ENCODE measurements around the gene EIPR1. TPM values are rescaled to one million over a fixed set of nuclear protein-coding genes. Genes with fewer than 3 reads are reported as not detected.
"Not testable (repeated sequence)": the region's sequence is repeated elsewhere in the genome, so short reads cannot be mapped to it uniquely, and the experiment has no call there.

The EIPR1 gene
- total RNA-seq, 2 experiments from 2014 or later = 39.1 to 42.7 TPM

- ChIA-PET POLR2A (interaction anchor here (0.7 kb wide), 1 partner anchor 29 kb away, joined by 3 read pairs; no protein-coding TSS in a partner anchor), CTCF (no interaction called here)
Measured at GRCh38 chr2:3296182-3296972, 81.2 kb downstream of the EIPR1 start.

- POLR2A ChIA-PET = no interaction called here
- CTCF ChIA-PET = no interaction called here
Measured at GRCh38 chr2:3294493-3294892, 83.1 kb downstream of the EIPR1 start.

- POLR2A ChIA-PET = no interaction called here
- CTCF ChIA-PET = no interaction called here
Measured at GRCh38 chr2:3294069-3294468, 83.5 kb downstream of the EIPR1 start.

GRCh38 chr2:3293221-3293620 is 84.4 kb downstream of the EIPR1 start:
- ChIA-PET CTCF (no interaction called here), POLR2A (no interaction called here)

- POLR2A ChIA-PET = no interaction called here
- CTCF ChIA-PET = no interaction called here
Measured at GRCh38 chr2:3292416-3292815, 85.2 kb downstream of the EIPR1 start.

GRCh38 chr2:3291750-3292149 is 85.9 kb downstream of the EIPR1 start:
- POLR2A ChIA-PET = no interaction called here
- CTCF ChIA-PET = no interaction called here

- CTCF ChIA-PET = no interaction called here
- POLR2A ChIA-PET = no interaction called here
Measured at GRCh38 chr2:3291113-3291512, 86.5 kb downstream of the EIPR1 start.

DNA sequence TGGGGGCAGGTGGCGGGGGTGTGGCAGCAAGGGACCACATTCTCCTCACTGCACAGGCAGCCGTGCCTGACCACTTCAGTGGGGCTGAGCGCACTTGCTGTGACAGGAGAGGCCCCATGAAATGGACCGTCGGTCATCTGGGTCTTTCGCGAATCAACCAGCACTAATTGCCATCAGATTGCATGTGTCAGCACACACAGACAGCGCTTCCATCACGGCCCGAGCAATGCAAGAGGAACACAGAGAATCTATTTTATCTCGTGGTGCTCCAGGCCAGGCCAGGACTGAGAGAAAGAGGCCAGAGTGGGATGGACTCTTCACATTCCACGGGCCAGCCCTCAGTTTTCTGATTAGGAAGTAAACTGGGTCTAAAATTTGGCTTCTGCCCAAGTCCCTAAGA is 87.0 kb downstream of the EIPR1 start:
- ChIA-PET POLR2A (no interaction called here), CTCF (no interaction called here)

GRCh38 chr2:3289971-3290370 is 87.6 kb downstream of the EIPR1 start:
- CTCF ChIA-PET = no interaction called here
- POLR2A ChIA-PET = no interaction called here

DNA sequence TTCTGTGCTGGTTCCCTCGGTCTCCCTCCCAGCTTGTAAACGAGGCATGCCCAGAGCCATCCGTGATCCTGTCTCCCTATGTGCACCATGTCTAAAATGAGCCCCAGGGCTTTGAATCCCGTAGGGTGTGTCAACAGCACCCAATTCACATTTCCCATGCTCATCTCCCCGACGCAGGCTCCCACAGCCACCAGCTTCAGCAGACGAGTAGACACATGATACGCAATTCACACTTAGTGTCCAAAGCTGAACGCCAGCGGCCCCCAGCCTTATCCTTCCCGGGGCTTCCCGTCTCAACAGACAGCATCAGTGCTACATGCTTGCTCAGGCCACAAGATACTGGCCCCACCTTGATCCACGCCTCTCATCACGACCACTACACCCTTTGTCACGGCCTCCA is 88.1 kb downstream of the EIPR1 start:
- POLR2A ChIA-PET = no interaction called here

DNA sequence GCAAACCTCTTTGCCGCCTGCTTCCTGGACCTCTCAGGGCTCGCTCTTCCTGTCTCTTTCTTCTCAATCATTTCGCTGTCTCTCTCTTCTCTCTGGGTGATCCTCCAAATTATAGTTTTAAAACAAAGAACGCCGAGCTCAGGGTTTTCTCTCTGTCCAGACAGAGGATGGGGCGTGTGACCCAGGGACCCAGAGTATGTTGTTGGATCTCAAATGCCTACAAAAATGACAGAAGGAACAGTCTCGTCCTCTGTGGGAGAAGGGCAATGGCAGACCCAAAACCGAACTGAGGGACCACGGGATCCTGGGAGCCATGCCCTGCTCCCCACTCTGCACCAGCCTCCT is 88.5 kb downstream of the EIPR1 start:
- CTCF ChIA-PET = no interaction called here
- POLR2A ChIA-PET = no interaction called here

More for the DNA sequence above, 88.1 kb downstream of the EIPR1 start:
- CTCF ChIA-PET = no interaction called here

- POLR2A ChIA-PET = no interaction called here
- CTCF ChIA-PET = no interaction called here
Measured at GRCh38 chr2:3288470-3289170, 89.0 kb downstream of the EIPR1 start.

- POLR2A ChIA-PET = no interaction called here
- CTCF ChIA-PET = no interaction called here
Measured at GRCh38 chr2:3287896-3288295, 89.7 kb downstream of the EIPR1 start.

DNA sequence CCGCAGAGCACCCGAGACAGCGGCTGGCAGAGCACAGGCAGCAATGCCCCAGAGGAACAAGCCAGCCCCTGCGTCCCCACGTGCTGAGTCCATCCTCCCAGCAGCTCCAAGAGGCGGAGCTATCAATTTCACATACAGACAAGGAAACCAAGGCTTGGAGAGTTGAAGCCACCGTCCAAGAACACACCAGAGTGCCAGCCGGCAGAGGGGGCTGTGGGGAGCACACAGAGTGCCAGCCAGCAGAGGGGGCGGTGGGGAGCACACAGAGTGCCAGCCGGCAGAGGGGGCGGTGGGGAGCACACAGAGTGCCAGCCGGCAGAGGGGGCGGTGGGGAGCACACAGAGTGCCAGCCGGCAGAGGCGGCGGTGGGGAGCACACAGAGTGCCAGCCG is 91.0 kb downstream of the EIPR1 start:
- CTCF ChIA-PET, POLR2A ChIA-PET: not testable (repeated sequence)

DNA sequence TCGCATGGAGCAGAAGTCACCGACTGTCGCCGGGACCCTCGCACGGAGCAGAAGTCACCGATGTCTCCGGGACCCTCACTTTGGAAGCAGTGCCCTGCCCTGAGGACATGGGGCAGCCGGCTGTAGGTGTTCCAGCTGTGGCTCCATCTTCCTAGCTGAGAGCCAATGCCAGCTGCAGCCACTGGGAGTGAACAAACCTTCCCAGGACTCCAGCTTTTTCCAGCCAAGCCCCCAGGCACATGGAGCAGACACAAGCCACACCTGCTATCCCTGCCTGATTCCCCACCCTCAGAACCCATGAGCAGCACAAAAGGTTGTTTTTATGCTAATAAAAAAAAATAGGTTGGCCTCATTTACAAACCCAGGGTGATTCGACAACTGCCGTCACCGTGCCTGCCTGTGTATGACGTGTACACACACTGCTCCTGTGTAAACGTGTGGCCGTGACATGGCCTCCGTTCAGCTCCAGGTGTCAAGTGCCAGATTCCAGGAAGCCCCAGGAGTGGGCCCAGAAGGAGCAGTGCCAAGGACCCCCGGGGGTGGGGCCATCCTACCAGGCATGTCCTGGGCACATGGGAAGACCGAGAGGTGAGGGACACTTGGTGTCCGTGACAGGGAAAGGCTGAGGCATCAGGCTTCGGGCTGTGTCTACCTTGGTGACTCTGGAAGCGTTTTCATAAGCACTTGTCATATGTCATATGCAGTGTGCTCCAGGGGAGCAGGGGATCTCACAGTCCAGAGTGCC is 91.5 kb downstream of the EIPR1 start:
- CTCF ChIA-PET = no interaction called here
- POLR2A ChIA-PET = no interaction called here

DNA sequence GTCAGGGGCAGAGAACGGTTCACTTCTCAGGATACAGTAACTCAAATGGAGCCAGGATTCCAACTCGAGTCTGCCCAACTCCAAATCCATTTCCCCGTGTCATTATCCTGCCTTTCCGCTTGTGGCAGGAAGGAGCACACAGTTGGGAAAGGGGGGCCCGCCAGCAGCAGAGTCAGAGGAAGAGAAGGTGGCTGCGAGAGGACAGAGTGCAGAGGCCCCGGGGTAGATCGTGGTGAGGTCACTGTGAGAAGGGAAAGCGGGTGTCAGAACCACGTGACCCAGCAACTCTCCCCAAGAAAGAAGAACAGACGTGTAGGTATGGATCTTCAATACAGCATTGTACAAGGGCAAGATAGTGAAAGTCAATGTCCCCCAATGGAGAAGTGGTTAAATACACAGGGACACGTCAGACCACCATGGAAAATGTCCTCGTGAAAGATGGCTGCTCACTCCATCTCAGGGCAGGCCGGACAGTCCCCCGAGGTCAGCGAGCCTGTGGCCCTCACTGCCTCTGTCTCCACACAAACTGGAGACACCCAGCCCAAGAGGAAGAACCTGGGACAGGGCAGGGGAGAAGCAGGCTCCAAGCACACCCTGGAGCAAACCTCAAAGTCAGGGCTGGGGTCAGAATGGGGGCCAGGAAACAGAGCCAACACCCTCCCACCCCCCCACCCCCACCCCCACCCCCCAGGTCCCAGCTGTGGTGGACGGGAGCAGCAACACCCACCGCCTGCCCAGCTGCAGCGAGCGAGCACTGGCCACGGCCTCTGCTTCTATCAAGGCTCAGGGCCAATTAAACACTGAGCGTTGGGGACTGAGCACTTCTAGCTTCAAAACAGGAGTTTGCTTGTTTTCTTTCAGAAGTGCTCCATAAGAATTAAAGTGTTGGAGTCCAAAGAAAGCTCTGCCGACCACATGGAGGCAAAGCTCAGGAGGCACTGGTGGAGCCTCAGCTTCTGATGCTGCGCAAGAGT is 92.7 kb downstream of the EIPR1 start:
- CTCF ChIA-PET = no interaction called here

GRCh38 chr2:3283876-3284656 is 93.6 kb downstream of the EIPR1 start:
- CTCF ChIA-PET, POLR2A ChIA-PET: not testable (repeated sequence)

More for the DNA sequence above, 92.7 kb downstream of the EIPR1 start:
- POLR2A ChIA-PET = no interaction called here

- ChIA-PET CTCF (no interaction called here), POLR2A (no interaction called here)
Measured at GRCh38 chr2:3283206-3283605, 94.4 kb downstream of the EIPR1 start.
